ENCODE results near the gene BCL2A1. TPM values are rescaled to one million over a fixed set of nuclear protein-coding genes. Genes with fewer than 3 reads are reported as not detected.

Gene BCL2A1
- total and polyA plus RNA-seq, 10 of the 15 experiments (the other 5 are each of a cell fraction or from before 2014, with no cell fraction given) = 181 to 570 (median 321) TPM

- Histone ChIP-seq H3K4me1 (ENCODE audit: control insufficient read depth, insufficient read depth, low read length) (no peaks in the 10 kb centered on the region), H3K9me3 (replicated peaks; ENCODE audit: control insufficient read depth, insufficient read depth, low read length) (peaks cover 16% of the 10 kb centered on the region), H3K79me2 (ENCODE audit: control insufficient read depth, insufficient read depth, low read length) (peaks cover 31% of the 10 kb centered on the region), H3K4me2 (ENCODE audit: control insufficient read depth, insufficient read depth) (peak overlapping the region; percentile 77), H2AFZ (ENCODE audit: control insufficient read depth, low read depth, low read length) (peak overlapping the region; percentile 77; the same call in 1 of the 2 replicates), H3K27ac (ENCODE audit: control insufficient read depth, insufficient read depth) (peak overlapping the region; percentile 88; the same call in 1 of the 2 replicates), H3K4me3 (peak overlapping the region; percentile 76; the same call in 1 of the 2 replicates), H3K9ac (ENCODE audit: control insufficient read depth, insufficient read depth, low read length) (peak overlapping the region; percentile 75), H3K36me3 (ENCODE audit: control insufficient read depth in 2 of 2, insufficient read depth in 2 of 2, low read length in 1 of 2) (peaks cover 0 to 4% of the 10 kb centered on the region in 2 experiments; a peak in 2 of 4 replicates), H3K27me3 (replicated peaks in 1 of 2; ENCODE audit: control insufficient read depth in 2 of 2, insufficient read depth in 2 of 2, low read length in 1 of 2) (no peaks in the 10 kb centered on the region), H4K20me1 (ENCODE audit: control insufficient read depth, insufficient read depth) (no peaks in the 10 kb centered on the region)
- DNase-seq (ENCODE audit: low read depth, low spot score) (no peak), ATAC-seq (no peak), FAIRE-seq (no peak)
- ChIA-PET POLR2A (no interaction called here), SMC1A (ENCODE audit: uncharacterized antibody, unreplicated experiment) (no interaction called here), CTCF (no interaction called here), RAD21 (ENCODE audit: unreplicated experiment) (no interaction called here)
- BruUV-seq (replicated peaks) = no TSS peak
- intact Hi-C loops (cut with micrococcal nuclease; ENCODE audit: unreplicated experiment) = loop anchor here (5.0 kb wide), 1 partner anchor 138 kb away; no protein-coding TSS in a partner anchor
- WGBS (ENCODE audit: insufficient coverage, insufficient replicate concordance, low lambda C conversion rate, missing lambda C conversion rate) = 96% methylated on average over 24 of the region's 24 CpGs
- in situ Hi-C loops (cut with MboI) = no loop called here
- TF ChIP-seq LARP7 (IDR thresholded peaks at IDR 0.05) = no peak
- no peak for TF ChIP-seq RELA (IDR thresholded peaks at IDR 0.05; ENCODE audit: borderline replicate concordance, partially characterized antibody)
- TF ChIP-seq EZH2 (IDR thresholded peaks at IDR 0.05; ENCODE audit: borderline replicate concordance, control insufficient read depth, low read depth, low read length) = no peak
- no peak for TF ChIP-seq SUZ12 (IDR thresholded peaks at IDR 0.05; ENCODE audit: unreplicated experiment)
- no peak for TF ChIP-seq JUND (IDR thresholded peaks at IDR 0.05; ENCODE audit: low read depth, low read length)
- TF ChIP-seq HDAC6 (IDR thresholded peaks at IDR 0.05; ENCODE audit: unreplicated experiment) = no peak
- no peak for TF ChIP-seq KDM1A (IDR thresholded peaks at IDR 0.05; ENCODE audit: borderline replicate concordance)
- TF ChIP-seq HDAC2 (IDR thresholded peaks at IDR 0.05) = no peak
- TF ChIP-seq STAT3 (IDR thresholded peaks at IDR 0.05; ENCODE audit: low read depth, low read length) = no peak
- no peak for TF ChIP-seq YBX1 (IDR thresholded peaks at IDR 0.05)
- TF ChIP-seq NFXL1 (IDR thresholded peaks at IDR 0.05; ENCODE audit: borderline replicate concordance) = no peak
- no peak for TF ChIP-seq NKRF (conservative IDR thresholded peaks at IDR 0.05)
- TF ChIP-seq NR2F1 (conservative IDR thresholded peaks at IDR 0.05) = 0 out of 2 replicates have a peak, but pooled peaks have one; percentile 11
- TF ChIP-seq, protein P1, sequence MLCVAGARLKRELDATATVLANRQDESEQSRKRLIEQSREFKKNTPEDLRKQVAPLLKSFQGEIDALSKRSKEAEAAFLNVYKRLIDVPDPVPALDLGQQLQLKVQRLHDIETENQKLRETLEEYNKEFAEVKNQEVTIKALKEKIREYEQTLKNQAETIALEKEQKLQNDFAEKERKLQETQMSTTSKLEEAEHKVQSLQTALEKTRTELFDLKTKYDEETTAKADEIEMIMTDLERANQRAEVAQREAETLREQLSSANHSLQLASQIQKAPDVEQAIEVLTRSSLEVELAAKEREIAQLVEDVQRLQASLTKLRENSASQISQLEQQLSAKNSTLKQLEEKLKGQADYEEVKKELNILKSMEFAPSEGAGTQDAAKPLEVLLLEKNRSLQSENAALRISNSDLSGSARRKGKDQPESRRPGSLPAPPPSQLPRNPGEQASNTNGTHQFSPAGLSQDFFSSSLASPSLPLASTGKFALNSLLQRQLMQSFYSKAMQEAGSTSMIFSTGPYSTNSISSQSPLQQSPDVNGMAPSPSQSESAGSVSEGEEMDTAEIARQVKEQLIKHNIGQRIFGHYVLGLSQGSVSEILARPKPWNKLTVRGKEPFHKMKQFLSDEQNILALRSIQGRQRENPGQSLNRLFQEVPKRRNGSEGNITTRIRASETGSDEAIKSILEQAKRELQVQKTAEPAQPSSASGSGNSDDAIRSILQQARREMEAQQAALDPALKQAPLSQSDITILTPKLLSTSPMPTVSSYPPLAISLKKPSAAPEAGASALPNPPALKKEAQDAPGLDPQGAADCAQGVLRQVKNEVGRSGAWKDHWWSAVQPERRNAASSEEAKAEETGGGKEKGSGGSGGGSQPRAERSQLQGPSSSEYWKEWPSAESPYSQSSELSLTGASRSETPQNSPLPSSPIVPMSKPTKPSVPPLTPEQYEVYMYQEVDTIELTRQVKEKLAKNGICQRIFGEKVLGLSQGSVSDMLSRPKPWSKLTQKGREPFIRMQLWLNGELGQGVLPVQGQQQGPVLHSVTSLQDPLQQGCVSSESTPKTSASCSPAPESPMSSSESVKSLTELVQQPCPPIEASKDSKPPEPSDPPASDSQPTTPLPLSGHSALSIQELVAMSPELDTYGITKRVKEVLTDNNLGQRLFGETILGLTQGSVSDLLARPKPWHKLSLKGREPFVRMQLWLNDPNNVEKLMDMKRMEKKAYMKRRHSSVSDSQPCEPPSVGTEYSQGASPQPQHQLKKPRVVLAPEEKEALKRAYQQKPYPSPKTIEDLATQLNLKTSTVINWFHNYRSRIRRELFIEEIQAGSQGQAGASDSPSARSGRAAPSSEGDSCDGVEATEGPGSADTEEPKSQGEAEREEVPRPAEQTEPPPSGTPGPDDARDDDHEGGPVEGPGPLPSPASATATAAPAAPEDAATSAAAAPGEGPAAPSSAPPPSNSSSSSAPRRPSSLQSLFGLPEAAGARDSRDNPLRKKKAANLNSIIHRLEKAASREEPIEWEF (IDR thresholded peaks at IDR 0.05; ENCODE audit: insufficient replicate concordance, low read depth, low read length) = no peak
- TF ChIP-seq, protein P2, sequence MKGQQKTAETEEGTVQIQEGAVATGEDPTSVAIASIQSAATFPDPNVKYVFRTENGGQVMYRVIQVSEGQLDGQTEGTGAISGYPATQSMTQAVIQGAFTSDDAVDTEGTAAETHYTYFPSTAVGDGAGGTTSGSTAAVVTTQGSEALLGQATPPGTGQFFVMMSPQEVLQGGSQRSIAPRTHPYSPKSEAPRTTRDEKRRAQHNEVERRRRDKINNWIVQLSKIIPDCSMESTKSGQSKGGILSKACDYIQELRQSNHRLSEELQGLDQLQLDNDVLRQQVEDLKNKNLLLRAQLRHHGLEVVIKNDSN (IDR thresholded peaks at IDR 0.05; ENCODE audit: borderline replicate concordance, extremely low read length, insufficient read depth, low read depth, low read length) = no peak
These were observed 46.6 kb downstream of the BCL2A1 start for GRCh38 chr15:79924379-79924778.

Data from GM12878 (cell line).